ENCODE results near the gene TPRN.

The TPRN gene

GRCh38 chr9:137229903-137230704 is 29.6 kb upstream of the TPRN start:
- no peak for DNase-seq (ENCODE audit: low read depth)
- no peak overlapping the region for H3K4me3 ChIP-seq (ENCODE audit: low read depth, low read length)
- no peak for TF ChIP-seq CTCF (IDR thresholded peaks at IDR 0.05; ENCODE audit: control insufficient read depth, extremely low read depth, insufficient read depth)

GRCh38 chr9:137228968-137229896 is 28.7 kb upstream of the TPRN start:
- no peak overlapping the region for H3K4me3 ChIP-seq (ENCODE audit: low read depth, low read length)
- TF ChIP-seq CTCF (IDR thresholded peaks at IDR 0.05; ENCODE audit: control insufficient read depth, extremely low read depth, insufficient read depth) = no peak
- DNase-seq (ENCODE audit: low read depth) = no peak

GRCh38 chr9:137228506-137228967 is 28.0 kb upstream of the TPRN start:
- no peak for DNase-seq (ENCODE audit: low read depth)
- no peak for TF ChIP-seq CTCF (IDR thresholded peaks at IDR 0.05; ENCODE audit: control insufficient read depth, extremely low read depth, insufficient read depth)
- H3K4me3 ChIP-seq (ENCODE audit: low read depth, low read length) = no peak overlapping the region

GRCh38 chr9:137227853-137228505 is 27.4 kb upstream of the TPRN start:
- TF ChIP-seq CTCF (IDR thresholded peaks at IDR 0.05; ENCODE audit: control insufficient read depth, extremely low read depth, insufficient read depth) = no peak
- no peak overlapping the region for H3K4me3 ChIP-seq (ENCODE audit: low read depth, low read length)
- no peak for DNase-seq (ENCODE audit: low read depth)

- peak within 1 kb of the TSS; percentile 34 for H3K4me3 ChIP-seq (ENCODE audit: low read depth, low read length)
- TF ChIP-seq CTCF (IDR thresholded peaks at IDR 0.05; ENCODE audit: control insufficient read depth, extremely low read depth, insufficient read depth) = peak; percentile 87
- DNase-seq (ENCODE audit: low read depth) = peak; percentile 83
Observed at GRCh38 chr9:137227054-137227852, 26.7 kb upstream of the TPRN start, which contains the start of gene RNF224. Gene RNF224, plus strand, starts transcription at chr9:137227502. Its CDS starts 834 bp downstream, at chr9:137228336.

Measured in LNCaP clone FGC (cell line).